Spleen (tissue), 7 donors: ENCODE measurements around the gene LTB.
A peak's percentile ranks its signal among the peaks of the same experiment; 100 is the strongest.

Experiments used
- CTCF ChIP-seq, 11 experiments: fragments of 200-600 bp in 7 of 11; fragments of 450-650 bp in 4 of 11; sonication (generic) in 4 of 11; IDR thresholded peaks in 8 of 11; conservative IDR thresholded peaks in 3 of 11; 1 replicate in 7 of 11; 2 replicates in 4 of 11; pipeline versions ENCODE4 v1.4.0 to v1.8.0; 2016 to 2021; ENCODE audit warnings: antibody characterized with exemption in 11 of 11, inconsistent platforms in 4 of 11, mild to moderate bottlenecking in 1 of 11
- POLR2A ChIP-seq, 3 donors: fragments of 450-650 bp; IDR thresholded peaks; one replicate each; pipeline ENCODE4 v1.5.1; 2017; ENCODE audit warnings: antibody characterized with exemption in 3 of 3, mild to moderate bottlenecking in 1 of 3
- POLR2AphosphoS5 ChIP-seq, 3 donors: sonication (generic); formaldehyde crosslinking; IDR thresholded peaks; one replicate each; pipeline ENCODE4 v1.5.1; 2017; ENCODE audit warnings: antibody characterized with exemption in 3 of 3
- donor health status: DM: no; HTN: no; CAD: no; lungs with moderate emphysema.
- donor health status: DM: no; HTN: no; CAD: no.
- donor health status: DM: no; HTN: no; CAD: no.

- TF ChIP-seq CTCF (IDR thresholded peaks at IDR 0.05 in 8 of 11, conservative IDR thresholded peaks at IDR 0.05 in 3 of 11) = no peak
- TF ChIP-seq POLR2A (IDR thresholded peaks at IDR 0.05) = no peak
- peak in 2 of 3 donors; percentile 6 to 46 for TF ChIP-seq POLR2AphosphoS5 (IDR thresholded peaks at IDR 0.05)
These were observed 50.2 kb downstream of the LTB start for GRCh38 chr6:31531771-31532643.
